ENCODE measurements around the gene THAP11.

- no peak for TF ChIP-seq POLR2AphosphoS5 (IDR thresholded peaks at IDR 0.05; ENCODE audit: low read depth, low read length)
- no peak for TF ChIP-seq POLR2A (IDR thresholded peaks at IDR 0.05; ENCODE audit: low read depth, low read length)
These were observed 813 bp upstream of the THAP11 start for GRCh38 chr16:67841198-67841815.
